Measurements from ENCODE around the gene TCTA.

Gene TCTA

DNA sequence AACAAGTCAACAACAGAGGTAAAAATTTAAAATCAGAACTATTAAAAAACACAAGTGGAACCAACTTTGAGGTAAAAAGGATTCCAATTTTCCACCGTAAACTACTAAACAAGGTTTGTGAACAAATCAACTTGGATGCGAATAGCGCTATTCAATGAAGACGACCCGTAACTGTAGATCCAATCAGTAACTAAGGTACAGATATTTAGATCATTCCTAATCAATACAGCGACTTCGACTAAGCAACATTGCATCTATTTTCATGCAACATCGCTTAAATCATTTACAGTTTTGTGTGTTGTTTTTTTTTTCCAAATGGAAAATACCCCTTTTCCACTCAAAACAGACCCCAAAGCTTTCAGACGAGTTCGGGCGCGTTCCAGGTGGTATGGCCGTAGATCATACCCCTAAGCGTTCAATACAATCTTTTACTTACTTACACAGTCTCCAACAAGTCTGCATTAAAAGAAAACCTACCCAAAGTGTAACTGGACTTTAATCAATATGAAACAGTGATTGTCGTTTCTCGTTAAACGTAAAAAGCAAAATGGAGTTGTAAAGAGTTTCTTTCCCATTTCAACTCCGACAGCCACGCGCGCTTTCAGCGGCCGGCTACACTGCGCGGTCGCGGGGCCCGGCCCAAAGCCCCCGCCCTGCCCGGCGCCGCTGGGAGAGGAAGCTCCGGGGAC, 1.2 kb upstream of the TCTA start:
- DNase-seq = no peak

DNA sequence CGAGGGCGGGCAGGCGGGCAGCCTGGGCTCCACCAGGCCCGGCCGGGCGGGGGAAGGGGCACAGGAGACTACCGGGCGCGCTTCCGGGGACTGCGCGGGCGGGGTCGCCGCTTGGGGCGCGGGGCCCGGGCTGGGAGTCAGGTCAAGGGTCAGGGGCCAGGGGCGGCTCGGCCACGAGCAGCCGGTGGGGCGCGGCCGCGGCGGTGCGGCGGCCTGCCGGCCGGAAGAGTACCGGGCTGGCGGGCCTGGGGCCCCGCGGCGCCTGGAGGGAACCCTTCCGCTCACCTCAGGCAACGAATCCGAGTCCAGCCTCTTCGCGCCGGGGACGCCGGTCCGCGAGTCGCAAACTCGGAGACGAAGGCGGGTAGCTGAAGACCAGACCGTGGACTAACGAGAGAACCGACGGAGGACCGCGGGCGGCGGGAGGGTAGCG, 672 bp upstream of the TCTA start:
- DNase-seq = no peak

DNA sequence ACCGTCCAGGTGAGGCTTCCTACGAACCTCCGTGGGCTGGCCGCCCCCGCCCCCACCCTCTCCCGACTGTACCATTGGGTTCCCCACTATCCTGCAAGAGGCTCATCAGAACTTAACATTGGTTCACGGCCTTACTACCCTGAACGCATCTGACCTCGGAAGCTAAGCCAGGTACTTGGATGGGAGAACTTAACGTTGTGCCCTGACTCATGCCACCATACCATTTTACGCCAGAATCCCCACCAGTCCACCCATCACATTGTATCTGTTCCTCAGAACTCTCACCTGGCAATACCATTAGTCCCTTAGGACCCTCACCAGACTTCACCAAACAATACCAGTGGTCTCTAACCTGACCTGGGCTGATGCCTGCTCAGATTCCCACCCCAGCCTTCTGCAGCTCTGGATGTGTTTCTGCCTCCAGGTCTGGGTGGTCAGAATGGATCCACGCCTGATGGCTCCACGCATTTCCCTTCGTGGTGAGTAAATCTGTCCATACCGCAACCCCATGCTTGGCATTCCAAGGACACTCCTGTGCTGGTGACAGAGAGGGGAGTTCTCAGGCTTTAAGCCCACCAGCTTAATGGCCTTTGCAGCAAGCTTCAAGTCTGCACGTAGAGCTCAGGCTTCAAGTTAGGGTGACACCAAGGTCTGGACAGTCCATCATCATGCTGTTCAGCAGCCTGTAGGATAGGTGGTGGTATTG, 562 bp downstream of the TCTA start:
- no peak for DNase-seq

DNA sequence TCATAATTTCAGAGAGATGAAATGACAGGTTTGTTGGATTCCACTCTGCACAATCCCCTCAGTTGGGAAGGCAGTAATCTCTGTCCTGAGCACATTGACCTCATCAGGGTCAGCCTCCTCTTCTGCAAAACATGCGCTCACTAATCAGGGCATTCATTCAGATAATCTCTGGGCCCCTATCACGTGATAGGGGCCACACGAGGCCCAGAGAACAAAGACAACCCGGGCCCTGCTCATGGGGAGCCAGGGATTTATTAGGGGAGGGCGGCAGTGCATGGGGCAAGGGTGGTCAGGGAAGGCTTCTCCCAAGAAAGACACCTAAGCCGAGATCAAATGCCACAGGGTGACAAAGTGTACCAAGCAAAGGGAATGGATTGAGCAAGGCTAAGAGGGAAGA, 1.1 kb downstream of the TCTA start:
- DNase-seq = no peak

DNA sequence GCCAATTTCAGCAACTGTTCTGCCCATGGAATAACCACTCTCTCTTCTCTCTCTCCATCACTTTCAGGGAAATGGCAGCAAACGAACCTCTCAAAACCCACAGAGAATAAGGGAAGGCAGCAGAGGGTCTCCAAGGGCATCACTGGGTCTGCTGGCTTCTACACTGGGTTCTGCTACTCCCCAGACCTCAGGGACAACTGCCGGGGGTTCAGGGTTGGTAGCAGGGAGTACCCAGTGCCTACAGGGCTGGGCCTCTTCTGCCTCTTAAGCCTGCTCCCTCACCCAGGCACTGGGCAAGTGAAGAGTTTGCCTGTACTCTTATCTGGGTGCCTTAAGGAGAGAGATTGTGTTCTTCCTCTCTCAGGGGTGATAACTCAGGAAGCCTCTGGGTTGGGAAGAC, 2.5 kb downstream of the TCTA start:
- no peak for DNase-seq

DNA sequence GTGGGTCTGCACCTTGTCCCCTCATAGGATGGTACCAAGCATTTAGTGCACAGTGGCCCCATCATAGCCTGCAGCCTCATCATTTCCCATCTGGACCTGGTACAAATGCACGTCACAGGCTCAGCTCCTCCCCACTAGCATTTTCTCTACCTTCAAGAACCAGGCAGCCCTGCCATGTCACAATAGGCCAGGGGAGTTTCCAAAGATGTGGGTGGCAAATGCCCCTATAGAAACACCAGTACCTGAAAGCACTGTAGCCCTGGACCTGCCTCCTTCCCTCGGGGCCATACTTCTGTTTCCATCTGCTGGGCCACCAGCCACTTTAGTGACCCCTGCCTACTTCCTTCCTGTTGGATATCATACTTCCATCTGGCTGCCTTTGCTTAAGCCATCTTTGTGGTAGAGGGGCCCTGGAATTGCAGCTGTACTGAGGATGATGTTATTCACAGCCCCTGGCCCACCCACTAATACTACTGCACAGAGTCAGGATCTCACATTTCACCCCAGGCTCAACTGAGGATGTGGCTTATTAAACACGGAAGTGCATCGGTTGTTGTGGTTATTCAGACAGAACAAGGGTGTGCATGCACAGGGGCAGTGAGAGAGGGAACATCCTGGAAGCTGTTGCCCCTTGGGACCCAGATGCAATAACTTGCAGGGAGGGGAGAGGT, 3.8 kb downstream of the TCTA start:
- DNase-seq = no peak

DNA sequence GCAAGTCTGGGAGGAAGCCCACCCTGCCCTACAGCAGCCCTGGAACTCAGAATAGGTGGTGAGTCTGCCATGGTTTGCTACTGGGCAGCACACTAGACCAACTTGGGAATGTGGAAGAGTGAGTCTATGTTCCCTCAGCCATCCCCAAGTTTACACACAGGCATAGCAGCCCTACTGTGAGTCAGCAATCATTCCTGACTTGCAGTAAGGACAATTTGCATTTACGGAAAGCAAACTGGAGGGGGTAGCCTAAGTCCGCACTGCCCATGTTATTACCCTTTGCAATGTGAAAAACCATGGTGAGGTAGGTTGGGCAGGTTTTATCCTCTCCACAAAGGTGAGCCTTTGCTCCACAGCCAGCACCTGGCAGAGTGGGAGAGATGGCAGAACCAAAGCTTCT, 4.6 kb downstream of the TCTA start:
- DNase-seq = no peak

DNA sequence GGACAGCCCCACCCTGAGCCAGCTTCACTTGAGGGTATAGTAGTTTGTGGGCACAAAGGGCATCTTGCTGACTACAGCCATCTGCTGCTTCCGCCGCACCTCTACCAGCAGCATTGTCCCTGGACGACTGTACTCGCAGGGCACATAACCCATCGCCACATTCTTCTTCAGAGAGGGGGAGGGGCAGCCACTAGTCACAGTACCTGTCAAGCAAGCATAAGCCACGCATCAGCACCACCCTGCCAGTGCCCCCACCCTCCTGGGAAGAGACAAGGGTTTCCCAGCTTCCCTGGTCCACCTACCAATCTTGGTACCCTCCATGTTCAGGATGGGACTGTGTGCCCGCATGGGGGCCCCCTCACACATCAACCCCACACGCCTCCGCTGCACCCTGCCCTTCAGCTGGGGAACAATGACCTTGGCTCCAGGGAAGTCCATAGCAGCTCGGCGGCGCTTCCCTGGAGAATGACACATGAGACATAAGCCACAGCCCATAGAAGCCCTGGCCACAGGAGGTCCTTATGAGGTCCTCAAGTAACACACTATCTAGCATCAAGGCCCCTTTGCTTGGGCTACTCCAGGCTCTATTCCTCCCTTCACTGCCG, 5.4 kb downstream of the TCTA start:
- DNase-seq = no peak

DNA sequence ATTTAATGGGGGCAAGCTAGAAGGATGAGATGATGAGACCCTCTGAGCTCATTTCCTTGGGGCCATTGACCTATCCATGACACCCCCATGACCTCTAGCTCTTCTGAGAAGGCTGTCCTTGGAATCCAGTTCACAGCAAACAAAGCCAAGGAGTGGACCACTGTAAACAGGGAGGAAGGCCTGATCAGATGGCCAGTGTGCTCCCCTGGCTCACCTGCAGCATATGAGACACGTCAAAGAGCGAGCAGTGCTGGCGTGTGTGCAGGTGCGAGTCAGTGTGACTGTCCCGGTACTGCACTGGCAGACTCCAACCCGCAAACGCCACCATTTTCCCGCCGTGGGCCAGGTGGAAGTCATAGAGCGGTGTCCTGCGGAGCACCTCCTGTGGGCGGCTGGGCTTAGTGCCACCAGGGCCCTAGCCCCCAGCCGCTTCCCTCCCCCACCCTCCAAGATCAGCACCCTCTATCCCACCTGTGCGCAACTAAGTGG, 9.7 kb downstream of the TCTA start:
- DNase-seq = no peak

DNA sequence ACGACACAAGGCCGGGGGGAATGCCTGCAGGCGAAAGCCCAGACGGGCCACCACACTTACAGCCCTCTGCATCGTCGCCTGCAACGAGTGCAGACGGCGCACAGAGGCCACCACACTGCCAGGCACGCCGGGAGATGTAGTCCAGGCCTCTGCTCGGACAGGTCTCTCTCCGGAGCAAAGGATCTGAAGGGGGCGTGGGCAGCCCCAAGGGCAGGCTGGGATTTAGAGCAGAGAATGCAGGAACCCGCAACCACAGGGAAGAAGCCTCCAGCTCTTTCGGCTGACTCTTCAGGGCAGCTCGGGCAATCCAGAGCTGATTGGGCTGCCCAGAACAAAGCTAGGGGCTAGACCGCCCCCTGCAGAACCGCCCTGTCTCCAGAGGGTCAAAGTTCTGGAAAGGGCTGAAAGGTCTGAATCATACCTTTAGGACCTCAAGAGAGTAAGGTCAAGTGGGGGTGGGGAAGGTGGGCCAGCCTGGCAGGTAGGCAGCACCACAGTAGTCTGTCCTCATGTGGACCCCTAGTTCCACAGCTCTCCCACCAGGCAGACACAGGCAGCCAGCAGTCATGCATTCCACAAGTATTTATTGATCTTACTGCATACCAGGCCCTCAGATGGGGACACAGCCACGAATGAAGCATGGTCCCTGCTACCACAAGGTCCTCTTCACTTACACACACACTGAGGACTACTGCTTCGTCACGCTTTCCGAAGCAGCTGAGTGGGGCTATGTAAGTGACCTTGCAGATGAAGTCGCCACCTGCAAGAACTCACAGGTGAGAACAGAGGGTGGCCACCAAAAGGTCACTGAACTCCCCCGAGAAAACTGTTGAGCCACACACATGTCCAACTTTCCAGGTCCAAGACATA, 10.4 kb downstream of the TCTA start, which contains the start of gene AMT:
Gene AMT, minus strand, starts transcription at position 95 of the 870 bp plus-strand sequence. Its CDS starts 23 bp downstream, at position 72.
- peak; percentile 9 for DNase-seq

DNA sequence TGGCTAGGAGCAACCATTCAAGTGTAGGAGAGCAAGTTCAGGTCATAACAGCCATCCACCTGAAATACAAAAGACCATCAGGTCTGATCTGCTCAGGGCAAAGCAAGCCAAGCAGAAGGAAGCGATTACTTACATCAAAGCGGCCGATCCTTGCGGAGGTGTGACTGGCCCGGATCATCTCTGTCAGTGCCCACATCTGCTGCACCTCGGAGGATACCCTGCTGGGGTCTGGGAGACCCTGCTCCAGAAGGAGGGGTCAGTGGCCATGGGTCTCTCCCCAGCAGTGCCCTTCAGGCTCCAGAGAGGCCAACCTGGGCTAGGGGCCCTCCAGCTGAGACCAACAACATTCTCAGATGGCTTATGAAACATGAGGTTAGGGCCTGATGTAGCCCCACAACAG, 12.6 kb downstream of the TCTA start:
- no peak for DNase-seq

DNA sequence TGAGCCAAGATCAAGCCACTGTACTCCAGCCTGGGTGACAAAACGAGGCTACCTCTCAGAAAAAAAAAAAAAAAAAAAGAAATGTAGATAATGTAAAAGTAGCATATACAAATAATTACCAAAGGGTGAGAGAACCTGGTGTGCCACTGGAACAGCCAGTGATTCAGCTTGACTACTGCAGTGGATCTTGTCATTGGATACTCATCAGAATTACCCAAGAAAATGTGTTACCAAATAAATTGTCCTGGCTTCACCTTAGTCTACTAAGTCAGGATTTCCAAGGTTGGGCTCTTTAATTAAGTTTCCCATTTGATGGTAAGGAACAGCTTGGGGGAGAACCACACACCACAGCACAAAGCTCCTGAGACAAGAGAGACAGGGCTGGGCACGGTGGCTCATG, 15.4 kb downstream of the TCTA start:
- no peak for DNase-seq

DNA sequence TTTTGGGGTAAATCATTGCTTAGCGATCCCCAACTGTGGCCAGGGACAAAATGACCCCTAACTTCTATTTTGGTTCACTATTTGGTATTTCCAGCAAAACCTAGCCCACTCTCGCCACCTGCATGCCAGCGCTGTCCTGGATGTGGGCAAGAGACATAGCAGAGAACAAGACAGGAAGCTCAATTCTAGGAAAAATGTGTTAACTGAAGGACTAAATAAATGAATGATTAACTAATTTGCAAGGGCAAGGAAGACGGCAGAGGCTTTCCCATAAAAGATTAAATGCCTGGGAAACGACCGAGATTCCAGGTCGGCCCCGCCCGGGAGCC, 16.5 kb downstream of the TCTA start:
- no peak for DNase-seq

DNA sequence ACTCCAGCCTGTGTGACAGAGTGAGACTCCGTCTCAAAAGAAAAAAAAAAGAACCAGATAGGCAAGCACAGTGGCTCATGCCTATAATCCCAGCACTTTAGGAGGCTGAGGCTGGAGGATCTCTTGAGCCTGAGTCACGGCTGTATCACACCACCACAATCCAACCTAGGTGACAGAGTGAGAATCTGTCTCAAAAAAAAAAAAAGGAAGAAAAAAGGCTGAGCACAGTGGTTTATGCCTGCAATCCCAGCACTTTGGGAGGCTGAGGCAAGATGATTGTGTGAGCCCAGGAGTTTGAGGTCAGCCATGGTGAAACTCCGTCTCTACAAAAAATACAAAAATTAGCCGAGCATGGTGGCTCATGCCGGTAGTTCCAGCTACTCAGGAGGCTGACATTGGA, 22.5 kb downstream of the TCTA start:
- no peak for DNase-seq

DNA sequence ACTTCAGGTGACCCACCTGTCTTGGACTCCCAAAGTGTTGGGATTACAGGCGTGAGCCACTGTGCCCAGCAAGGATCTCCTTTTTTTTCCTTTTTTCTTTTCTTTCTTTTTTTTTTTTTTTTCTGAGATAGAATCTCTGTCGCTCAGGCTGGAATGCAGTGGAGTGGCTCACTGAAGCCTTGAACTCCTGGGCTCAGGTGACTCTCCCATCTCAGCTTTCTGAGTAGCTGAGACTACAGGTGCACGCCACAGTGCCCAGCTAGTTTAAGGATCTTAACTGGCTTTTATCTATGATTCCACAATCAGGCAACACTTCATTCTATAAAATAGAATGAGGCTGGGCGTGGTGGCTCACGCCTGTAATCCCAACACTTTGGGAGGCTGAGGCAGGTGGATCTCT, 33.2 kb downstream of the TCTA start:
- DNase-seq = no peak

DNA sequence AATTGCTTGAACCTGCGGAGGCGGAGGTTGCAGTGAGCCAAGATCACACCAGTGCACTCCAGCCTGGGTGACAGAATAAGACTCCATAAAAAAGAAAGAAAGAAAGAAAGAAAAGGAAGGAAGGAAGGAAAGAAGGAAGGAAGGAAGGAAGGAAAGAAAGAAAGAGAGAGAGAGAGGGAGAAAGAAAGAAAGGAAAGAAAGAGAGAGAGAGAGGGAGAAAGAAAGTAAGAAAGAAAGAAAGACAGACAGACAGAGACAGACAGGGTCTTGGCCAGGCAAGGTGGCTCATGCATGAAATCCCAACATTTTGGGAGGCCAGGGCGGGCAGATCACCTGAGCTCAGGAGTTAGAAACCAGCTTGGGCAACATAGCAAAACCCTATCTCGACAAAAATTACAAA, 41.4 kb downstream of the TCTA start:
- DNase-seq = no peak

DNA sequence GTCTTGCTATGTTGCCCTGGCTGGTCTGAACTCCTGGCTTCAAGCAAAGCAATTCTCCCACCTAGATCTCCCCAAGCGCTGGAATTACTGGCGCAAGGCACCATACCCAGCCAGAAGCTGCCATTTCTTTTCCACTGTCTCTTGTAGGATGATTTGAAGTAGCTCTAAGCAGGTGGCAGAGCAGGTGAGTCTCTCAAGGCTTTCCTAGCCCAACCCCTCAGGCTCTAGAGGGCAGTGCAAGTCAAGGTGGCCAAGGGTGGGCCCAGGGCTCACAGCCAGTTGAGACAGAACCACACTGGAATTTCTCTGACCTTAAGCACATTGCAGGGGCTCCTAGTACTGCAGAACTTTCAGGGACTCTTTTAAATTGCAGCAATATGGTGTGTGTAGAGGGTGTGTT, 42.2 kb downstream of the TCTA start:
- peak; percentile 14 for DNase-seq

DNA sequence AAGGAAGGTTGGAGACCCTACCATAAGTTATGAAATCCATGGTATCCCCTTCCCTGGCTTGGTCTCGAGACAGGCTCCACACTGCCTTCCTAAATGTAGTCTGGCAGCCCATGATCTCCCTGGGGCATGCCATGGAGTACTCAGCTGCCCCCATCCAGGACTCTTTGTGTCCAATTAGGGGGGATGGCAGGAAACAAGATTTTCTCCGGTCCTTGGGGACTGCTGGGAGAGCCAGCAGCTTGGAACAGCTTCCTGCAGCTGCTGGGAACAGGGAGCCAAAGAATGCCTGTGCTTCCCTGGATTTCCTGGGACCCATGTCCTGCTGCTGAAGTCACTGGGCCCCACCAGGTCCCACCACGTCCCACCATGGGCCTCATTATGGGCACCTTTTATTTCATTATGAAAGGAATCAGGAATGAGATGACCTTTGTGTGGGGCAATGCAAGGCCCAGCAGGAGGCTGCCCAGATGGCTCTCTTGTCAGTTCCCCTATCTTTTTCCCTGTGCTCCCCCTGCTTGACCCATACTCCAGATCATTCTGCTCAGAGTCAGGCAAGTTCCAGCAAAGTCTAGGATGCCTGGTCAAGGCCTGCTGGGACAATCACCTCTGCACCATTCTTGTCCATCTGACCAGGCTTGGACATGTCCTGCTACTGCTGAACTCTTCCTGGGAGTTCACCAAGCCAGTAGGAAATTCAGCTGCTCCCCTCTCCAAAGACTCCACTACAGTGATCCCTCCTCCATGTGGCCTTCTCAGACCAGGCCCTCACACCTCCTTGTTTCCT, 42.9 kb downstream of the TCTA start:
- DNase-seq = no peak

DNA sequence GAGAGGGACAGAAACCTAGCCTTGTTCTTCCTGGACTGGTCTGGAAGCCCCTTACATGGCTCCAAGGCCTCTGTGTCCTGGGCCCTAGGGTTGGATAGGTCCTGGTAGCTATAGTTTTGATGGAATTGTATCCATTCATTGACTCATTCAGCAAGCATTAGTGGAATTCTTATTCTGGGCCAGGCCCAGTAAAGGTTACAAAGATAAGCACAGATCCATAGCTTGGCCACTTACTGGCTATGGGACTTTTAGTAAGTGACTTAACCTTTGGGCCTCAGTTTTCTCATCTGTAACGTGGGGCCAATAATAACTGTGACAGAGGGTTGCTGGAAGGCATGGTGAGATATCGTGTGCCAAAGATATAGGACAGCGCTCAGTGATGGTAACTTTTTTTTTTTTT, 44.2 kb downstream of the TCTA start:
- DNase-seq = no peak

DNA sequence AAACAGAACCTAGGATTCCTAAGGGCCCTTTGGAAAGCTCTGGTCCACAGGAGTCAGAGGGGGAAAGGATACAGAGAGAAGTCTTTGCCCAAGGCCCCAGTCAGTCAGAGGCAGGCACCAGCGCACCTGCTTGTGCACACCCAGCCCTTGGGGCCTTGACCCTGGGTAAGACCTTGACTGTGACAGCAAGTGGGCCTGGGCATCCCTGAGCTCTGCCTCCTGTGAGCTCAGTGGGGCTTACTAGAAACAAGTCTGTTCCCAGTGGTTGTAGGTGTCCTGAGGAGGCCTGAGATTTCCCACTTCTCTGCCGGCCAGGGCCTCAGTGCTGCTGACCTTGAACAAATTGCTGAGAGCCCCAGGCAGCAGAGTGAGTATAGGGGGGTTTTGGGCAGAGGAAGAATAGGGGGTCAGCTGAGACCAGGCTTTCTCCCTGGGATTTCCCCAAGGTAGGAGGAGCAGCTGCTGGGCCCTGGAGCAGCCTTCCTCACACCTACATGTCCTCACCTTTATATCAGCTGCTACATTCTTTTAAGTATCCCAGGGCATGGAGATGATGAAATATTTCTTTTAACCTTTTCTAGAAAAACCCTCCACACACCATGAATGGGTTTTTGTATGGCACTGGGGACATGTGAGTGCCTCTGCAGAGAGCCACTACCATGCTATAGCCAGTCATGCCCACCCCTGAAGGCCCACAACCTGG, 48.1 kb downstream of the TCTA start:
- DNase-seq = no peak

DNA sequence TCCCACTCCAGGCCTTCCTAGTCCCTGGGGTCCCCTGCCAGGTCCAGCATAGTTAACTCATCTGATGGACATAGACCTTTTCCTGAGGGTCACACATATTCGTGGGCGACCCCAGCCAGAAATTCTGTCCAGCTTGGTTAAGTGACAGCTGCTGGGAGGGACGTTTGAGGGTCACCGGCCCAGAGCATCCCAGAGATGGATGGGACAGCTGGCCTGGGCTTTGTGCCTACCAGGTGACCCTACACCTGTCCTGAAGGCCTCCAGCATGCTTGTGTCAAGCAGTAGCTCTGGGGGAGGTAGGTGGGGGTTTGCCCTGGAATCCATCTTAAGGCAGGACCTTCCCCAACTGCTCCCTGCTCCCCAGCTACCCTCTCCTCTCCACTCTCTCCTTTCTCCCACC, 48.7 kb downstream of the TCTA start:
- DNase-seq = no peak
